Ishikawa (cell line): ENCODE results near the gene ZNF783.

ENCODE experiments used
- CEBPB ChIP-seq: IDR thresholded peaks from 2 replicates; pipeline ENCODE4 v1.6.1; 2012
- CREB1 ChIP-seq: IDR thresholded peaks from 2 replicates; pipeline ENCODE4 v1.6.1; 2012; ENCODE audit warnings: low read depth
- EGR1 ChIP-seq: IDR thresholded peaks from 2 replicates; pipeline ENCODE4 v1.6.1; 2012
- EP300 ChIP-seq: IDR thresholded peaks from 2 replicates; pipeline ENCODE4 v1.6.1; 2012; ENCODE audit warnings: borderline replicate concordance
- FOXM1 ChIP-seq: IDR thresholded peaks from 2 replicates; pipeline ENCODE4 v1.6.1; 2012; ENCODE audit warnings: low read depth, borderline replicate concordance
- NFIC ChIP-seq: IDR thresholded peaks from 2 replicates; pipeline ENCODE4 v1.6.1; 2012
- RAD21 ChIP-seq: IDR thresholded peaks from 2 replicates; pipeline ENCODE4 v1.6.1; 2012; ENCODE audit warnings: low read depth
- TAF1 ChIP-seq: IDR thresholded peaks from 2 replicates; pipeline ENCODE4 v1.6.1; 2012; ENCODE audit warnings: low read depth, mild to moderate bottlenecking
- TCF12 ChIP-seq: IDR thresholded peaks from 2 replicates; pipeline ENCODE4 v1.6.1; 2012; ENCODE audit warnings: low read depth
- TEAD4 ChIP-seq: IDR thresholded peaks from 2 replicates; pipeline ENCODE4 v1.6.1; 2012
- YY1 ChIP-seq: IDR thresholded peaks from 2 replicates; pipeline ENCODE4 v1.6.1; 2012; ENCODE audit warnings: low read depth
- ZBTB7A ChIP-seq: IDR thresholded peaks from 2 replicates; pipeline ENCODE4 v1.6.1; 2012; ENCODE audit warnings: low read depth
- TF ChIP-seq, protein P1 (sequence below): IDR thresholded peaks from 2 replicates; pipeline ENCODE4 v1.6.1; 2012
- TF ChIP-seq, protein P2 (sequence below): IDR thresholded peaks from 2 replicates; pipeline ENCODE4 v1.6.1; 2012
- TF ChIP-seq, protein P3 (sequence below): IDR thresholded peaks from 2 replicates; pipeline ENCODE4 v1.6.1; 2012; ENCODE audit warnings: low read depth, mild to moderate bottlenecking

Gene ZNF783

DNA sequence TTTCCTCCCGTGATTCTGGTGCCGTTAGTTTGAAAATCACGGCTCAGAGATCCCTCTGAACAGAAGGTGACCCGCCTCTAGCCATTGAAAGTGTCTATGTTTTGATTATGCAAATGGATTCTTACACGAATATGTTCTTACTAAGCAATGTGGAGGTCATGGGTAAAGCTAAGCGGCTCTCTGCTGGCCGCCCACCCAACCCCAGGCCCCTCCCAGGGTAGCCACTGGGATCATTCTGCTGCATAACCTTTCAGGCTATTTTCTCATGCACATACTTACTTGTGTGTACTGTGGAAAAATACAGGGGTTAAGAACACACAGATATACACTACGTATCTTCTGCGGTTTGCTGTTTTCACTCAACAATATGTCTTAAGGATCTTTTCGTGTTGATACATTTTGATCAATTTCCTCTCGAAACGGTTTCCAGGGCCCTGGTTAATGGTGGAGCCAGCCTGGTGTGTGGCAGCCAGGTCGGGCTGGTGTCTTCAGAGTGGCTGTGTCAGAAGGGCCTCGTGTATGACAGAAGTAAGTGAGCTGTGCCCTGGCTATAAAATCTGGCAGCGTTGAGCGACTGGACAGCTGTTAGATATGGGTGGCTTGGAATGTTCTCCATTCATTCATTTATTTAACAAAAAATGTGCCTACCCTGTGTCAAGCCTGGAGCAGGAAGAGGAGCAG, 29.9 kb downstream of the ZNF783 start:
- TF ChIP-seq RAD21 (no peak), CREB1 (no peak), NFIC (no peak), EGR1 (no peak), TAF1 (no peak), FOXM1 (no peak), EP300 (no peak), TCF12 (no peak), CEBPB (no peak), TEAD4 (no peak), ZBTB7A (no peak), YY1 (no peak)
- TF ChIP-seq, protein P1, sequence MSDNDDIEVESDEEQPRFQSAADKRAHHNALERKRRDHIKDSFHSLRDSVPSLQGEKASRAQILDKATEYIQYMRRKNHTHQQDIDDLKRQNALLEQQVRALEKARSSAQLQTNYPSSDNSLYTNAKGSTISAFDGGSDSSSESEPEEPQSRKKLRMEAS, result no peak
- TF ChIP-seq, protein P2, sequence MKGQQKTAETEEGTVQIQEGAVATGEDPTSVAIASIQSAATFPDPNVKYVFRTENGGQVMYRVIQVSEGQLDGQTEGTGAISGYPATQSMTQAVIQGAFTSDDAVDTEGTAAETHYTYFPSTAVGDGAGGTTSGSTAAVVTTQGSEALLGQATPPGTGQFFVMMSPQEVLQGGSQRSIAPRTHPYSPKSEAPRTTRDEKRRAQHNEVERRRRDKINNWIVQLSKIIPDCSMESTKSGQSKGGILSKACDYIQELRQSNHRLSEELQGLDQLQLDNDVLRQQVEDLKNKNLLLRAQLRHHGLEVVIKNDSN, result no peak
- TF ChIP-seq, protein P3, sequence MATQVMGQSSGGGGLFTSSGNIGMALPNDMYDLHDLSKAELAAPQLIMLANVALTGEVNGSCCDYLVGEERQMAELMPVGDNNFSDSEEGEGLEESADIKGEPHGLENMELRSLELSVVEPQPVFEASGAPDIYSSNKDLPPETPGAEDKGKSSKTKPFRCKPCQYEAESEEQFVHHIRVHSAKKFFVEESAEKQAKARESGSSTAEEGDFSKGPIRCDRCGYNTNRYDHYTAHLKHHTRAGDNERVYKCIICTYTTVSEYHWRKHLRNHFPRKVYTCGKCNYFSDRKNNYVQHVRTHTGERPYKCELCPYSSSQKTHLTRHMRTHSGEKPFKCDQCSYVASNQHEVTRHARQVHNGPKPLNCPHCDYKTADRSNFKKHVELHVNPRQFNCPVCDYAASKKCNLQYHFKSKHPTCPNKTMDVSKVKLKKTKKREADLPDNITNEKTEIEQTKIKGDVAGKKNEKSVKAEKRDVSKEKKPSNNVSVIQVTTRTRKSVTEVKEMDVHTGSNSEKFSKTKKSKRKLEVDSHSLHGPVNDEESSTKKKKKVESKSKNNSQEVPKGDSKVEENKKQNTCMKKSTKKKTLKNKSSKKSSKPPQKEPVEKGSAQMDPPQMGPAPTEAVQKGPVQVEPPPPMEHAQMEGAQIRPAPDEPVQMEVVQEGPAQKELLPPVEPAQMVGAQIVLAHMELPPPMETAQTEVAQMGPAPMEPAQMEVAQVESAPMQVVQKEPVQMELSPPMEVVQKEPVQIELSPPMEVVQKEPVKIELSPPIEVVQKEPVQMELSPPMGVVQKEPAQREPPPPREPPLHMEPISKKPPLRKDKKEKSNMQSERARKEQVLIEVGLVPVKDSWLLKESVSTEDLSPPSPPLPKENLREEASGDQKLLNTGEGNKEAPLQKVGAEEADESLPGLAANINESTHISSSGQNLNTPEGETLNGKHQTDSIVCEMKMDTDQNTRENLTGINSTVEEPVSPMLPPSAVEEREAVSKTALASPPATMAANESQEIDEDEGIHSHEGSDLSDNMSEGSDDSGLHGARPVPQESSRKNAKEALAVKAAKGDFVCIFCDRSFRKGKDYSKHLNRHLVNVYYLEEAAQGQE, result no peak

DNA sequence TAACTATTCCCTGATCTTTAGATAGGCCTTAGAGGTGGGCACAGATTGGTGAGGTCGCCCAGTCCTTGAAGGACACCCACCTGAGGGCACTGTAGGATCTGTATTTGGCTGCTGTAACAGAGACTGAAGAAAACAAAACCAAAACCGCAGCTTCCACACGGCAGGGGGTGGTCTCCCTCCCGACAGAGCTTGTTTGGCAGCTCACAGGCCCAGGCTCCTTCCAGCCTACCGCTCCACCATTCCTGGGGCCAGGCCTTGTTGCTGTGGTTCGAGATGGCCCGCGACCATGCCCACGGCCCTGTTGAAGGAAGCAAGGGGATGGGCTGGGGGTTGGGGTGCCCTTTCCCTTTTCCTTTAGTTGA, 30.4 kb downstream of the ZNF783 start:
- TF ChIP-seq ZBTB7A (no peak), RAD21 (peak; percentile 19; the same call in 1 of the 2 replicates)

DNA sequence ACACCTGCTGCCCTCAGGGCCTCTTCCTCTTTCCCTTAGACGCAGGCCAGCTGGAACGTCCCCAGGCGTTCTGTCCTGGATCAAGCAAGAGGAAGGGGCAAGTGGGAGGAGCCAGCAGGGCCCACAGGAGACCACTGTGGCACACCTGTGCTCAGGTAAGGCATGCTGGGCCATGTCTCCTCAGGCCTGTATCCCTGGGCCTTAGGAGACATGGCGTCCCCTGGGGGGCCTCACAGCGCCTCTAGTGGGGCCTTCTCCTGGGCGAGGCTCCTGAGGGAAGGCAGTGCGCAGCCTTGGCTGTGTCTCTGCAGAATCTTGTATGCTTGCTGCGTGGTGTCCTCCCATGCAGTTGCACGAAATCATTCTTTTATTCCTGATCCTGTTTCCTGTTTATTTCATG, 31.3 kb downstream of the ZNF783 start:
- TF ChIP-seq FOXM1, result no peak
- TF ChIP-seq NFIC, result no peak
- TF ChIP-seq RAD21, result no peak
- TF ChIP-seq, protein P3, result no peak

DNA sequence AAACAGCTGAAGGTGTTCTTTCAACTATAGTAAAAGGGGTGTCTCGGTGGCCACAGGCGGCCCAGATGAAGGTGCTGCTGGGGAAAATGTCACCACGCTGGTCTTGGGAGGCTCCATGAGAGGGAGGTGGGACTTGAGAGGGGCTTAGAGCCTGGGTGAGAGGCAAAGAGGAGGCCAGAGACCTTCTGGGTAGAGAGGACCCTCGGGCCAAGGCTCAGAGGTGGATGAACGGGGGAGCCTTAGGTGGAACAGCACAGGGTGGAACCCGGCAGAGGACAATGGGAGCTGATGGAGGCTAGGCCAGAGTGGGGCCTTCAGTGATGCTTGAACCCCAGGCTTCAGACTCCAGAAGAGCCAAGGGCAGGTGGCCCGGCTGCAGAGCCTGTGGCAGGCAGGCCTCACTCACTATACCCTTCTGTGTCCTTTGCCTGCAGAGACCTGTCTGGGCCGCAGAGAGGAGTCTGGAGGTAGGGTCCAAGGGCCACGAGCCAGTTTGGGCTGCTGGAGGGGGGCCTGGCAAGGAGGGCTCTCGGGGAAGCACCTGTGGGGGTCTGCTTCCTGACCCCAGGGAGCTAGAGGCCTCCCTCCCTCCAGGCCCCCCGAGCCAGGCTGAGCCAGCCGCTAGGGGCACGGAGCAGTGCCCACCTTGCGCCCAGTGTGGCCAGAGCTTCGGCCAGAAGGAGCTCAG, 32.1 kb downstream of the ZNF783 start:
- no peak for TF ChIP-seq YY1
- no peak for TF ChIP-seq TAF1
- TF ChIP-seq TEAD4, result no peak
- no peak for TF ChIP-seq EGR1
- no peak for TF ChIP-seq RAD21
- TF ChIP-seq, protein P3, result no peak
- TF ChIP-seq ZBTB7A, result no peak
- TF ChIP-seq, protein P1, result no peak
- TF ChIP-seq EP300, result no peak
